Heart left ventricle (tissue), 13 donors: ENCODE results near the gene PRKAG2.

Source experiments
- CTCF ChIP-seq, 12 donors: fragments of 200-600 bp; sonication (generic) in 4 of 12; IDR thresholded peaks; one replicate each; pipeline versions ENCODE4 v1.5.0 to v1.8.0; 2018 to 2022; ENCODE audit warnings: antibody characterized with exemption in 12 of 12, mild to moderate bottlenecking in 5 of 12
- POLR2A ChIP-seq, 2 donors: fragments of 450-650 bp; IDR thresholded peaks; one replicate each; pipeline ENCODE4 v1.6.1; 2017; ENCODE audit warnings: antibody characterized with exemption in 2 of 2, mild to moderate bottlenecking in 2 of 2, moderate library complexity in 2 of 2
- donor health status: ischemic (EF 13 %, LVEDD 7.1; RV severe dilation, severe dysfunction).
- donor health status: DM: no; HTN: yes; CAD: no.
- donor health status: DM: no; HTN: no; CAD: no.
- donor health status: ischemic (EF 25% LVEDD 6.9; RV normal size, moderate dysfunction).
- donor health status: ischemic (EF 25% LVEDD 5.7; RV mildly dilated, moderate dysfunction).
- donor health status: ischemic (EF 35%, LVEDD 5.7; RV mildly dilated, moderate dysfunction).
- donor health status: nonischemic (EF 11% LVEDD 7.7; RV severe dilation, severe dysfunction).
- donor health status: DM: yes; HTN: yes; CAD: no.
- donor health status: PGD.
- donor health status: ischemic (EF 29% LVEDD 5.4; RV normal size, mild dysfunction).
- donor health status: nonischemic (EF 23%, LVEDD 6.1; RV moderate dilation, normal function).

- TF ChIP-seq CTCF (IDR thresholded peaks at IDR 0.05) (no peak), POLR2A (IDR thresholded peaks at IDR 0.05) (no peak)
These were observed 44.5 kb upstream of the PRKAG2 start for GRCh38 chr7:151921451-151921850.
